ENCODE measurements around the gene UNC5CL.

Gene UNC5CL

DNA sequence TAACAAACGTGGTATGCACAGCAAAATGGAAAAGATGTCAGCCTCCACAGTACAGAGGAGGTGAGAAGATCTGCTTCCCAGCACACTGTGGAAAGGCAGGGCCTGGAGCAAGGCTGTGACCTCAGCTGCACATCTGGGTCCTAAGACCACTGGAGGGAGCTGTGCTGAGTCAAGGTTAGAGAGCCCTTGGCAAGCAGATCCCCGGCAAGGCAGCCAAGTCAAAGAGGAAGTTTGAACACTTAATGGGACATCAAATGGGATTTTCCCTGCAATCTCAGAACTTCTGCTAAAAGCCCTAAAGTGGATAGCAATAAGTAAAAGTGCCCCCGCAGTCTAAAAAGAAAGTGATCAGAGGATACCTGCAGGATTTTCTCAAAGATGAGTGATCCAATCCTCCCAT, 39.5 kb downstream of the UNC5CL start:
- no peak for DNase-seq (ENCODE audit: extremely low read depth, insufficient read length)
- Histone ChIP-seq H3K27me3 (replicated peaks; ENCODE audit: control insufficient read depth, insufficient read depth, low read length) (no peaks in the 10 kb centered on the region; the same call in none of the 2 replicates), H3K36me3 (ENCODE audit: control insufficient read depth, insufficient read depth, low read length) (no peaks in the 10 kb centered on the region), H3K4me3 (replicated peaks; ENCODE audit: low read depth, low read length) (no peak overlapping the region)
- TF ChIP-seq CTCF (IDR thresholded peaks at IDR 0.05; ENCODE audit: insufficient read depth, low read length, poor library complexity, severe bottlenecking), result peak; percentile 71

DNA sequence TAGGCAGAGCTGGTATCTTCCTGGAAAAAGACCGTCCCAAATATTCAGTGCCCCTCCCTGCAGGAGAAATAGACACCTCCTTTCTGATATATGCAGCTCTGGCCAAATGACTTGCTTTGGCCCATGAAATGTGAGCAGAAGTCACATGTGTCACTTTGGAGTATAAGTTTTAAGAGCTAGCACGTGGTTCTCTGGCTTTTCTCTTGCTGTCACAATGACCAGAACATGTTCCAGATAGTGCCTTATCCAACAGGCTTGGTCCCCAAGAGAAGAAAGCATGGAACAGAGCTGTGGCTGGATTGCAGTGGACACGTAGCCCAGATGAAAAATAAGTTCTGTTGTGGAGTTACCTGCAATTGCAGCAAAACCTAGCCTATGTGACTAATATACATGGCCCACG, 40.4 kb downstream of the UNC5CL start:
- H3K27me3 ChIP-seq (replicated peaks; ENCODE audit: control insufficient read depth, insufficient read depth, low read length), result no peaks in the 10 kb centered on the region; the same call in none of the 2 replicates
- no peaks in the 10 kb centered on the region for H3K36me3 ChIP-seq (ENCODE audit: control insufficient read depth, insufficient read depth, low read length)
- DNase-seq (ENCODE audit: extremely low read depth, insufficient read length), result no peak
- H3K4me3 ChIP-seq (replicated peaks; ENCODE audit: low read depth, low read length), result no peak overlapping the region
- no peak for TF ChIP-seq CTCF (IDR thresholded peaks at IDR 0.05; ENCODE audit: insufficient read depth, low read length, poor library complexity, severe bottlenecking)

GRCh38 chr6:40997234-40997957, 41.6 kb downstream of the UNC5CL start:
- Histone ChIP-seq H3K4me3 (replicated peaks; ENCODE audit: low read depth, low read length) (no peak overlapping the region), H3K36me3 (ENCODE audit: control insufficient read depth, insufficient read depth, low read length) (no peaks in the 10 kb centered on the region), H3K27me3 (replicated peaks; ENCODE audit: control insufficient read depth, insufficient read depth, low read length) (no peaks in the 10 kb centered on the region; the same call in none of the 2 replicates)
- DNase-seq (ENCODE audit: extremely low read depth, insufficient read length), result no peak
- TF ChIP-seq CTCF (IDR thresholded peaks at IDR 0.05; ENCODE audit: insufficient read depth, low read length, poor library complexity, severe bottlenecking), result no peak

- Histone ChIP-seq H3K4me3 (replicated peaks; ENCODE audit: low read depth, low read length) (no peak overlapping the region), H3K36me3 (ENCODE audit: control insufficient read depth, insufficient read depth, low read length) (no peaks in the 10 kb centered on the region), H3K27me3 (replicated peaks; ENCODE audit: control insufficient read depth, insufficient read depth, low read length) (no peaks in the 10 kb centered on the region; the same call in none of the 2 replicates)
- no peak for DNase-seq (ENCODE audit: extremely low read depth, insufficient read length)
- TF ChIP-seq CTCF (IDR thresholded peaks at IDR 0.05; ENCODE audit: insufficient read depth, low read length, poor library complexity, severe bottlenecking), result no peak
These were observed 42.3 kb downstream of the UNC5CL start for GRCh38 chr6:40996591-40997233.

DNA sequence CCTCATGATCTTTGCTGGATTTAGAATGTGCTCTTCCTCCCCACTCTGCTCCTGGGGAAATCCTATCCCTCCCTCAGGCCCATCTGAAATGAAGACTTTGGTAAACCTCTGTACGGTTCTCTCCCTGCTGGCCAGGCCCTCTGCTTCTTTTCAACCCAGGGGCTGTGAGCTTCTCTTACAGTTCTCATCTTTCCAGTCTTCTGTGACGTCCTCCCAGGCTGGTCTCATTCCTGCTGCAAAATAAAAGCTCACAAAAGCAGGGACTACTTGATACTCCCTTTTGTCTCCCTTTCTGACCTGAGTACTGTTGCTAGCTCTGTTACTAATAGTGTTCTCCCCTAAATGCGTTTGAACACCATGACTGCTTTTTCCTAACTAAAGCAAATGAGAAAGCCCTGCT, 46.3 kb downstream of the UNC5CL start:
- no peak for DNase-seq (ENCODE audit: extremely low read depth, insufficient read length)
- Histone ChIP-seq H3K4me3 (replicated peaks; ENCODE audit: low read depth, low read length) (no peak overlapping the region), H3K36me3 (ENCODE audit: control insufficient read depth, insufficient read depth, low read length) (no peaks in the 10 kb centered on the region), H3K27me3 (replicated peaks; ENCODE audit: control insufficient read depth, insufficient read depth, low read length) (no peaks in the 10 kb centered on the region; the same call in 1 of the 2 replicates)
- no peak for TF ChIP-seq CTCF (IDR thresholded peaks at IDR 0.05; ENCODE audit: insufficient read depth, low read length, poor library complexity, severe bottlenecking)

Measured in GM06990 (cell line).